Epithelial cell of esophagus (primary cell): ENCODE results near the gene IDUA.

ENCODE experiments used
- DNase-seq: peaks from one replicate; pipeline ENCODE4 v3.0.0; 2010; ENCODE audit warnings: low read depth
- H3K4me3 ChIP-seq: 2 replicates; pipeline ENCODE4 v1.5.1; 2011; ENCODE audit warnings: mild to moderate bottlenecking, low read length, control low read depth
- TF ChIP-seq, protein P1 (sequence below): IDR thresholded peaks from 2 replicates; pipeline ENCODE4 v1.5.1; 2011; ENCODE audit warnings: low read depth, mild to moderate bottlenecking, low read length, control low read depth, inconsistent platforms; ENCODE audit not compliant: insufficient read depth; ENCODE audit errors: missing control alignments

The IDUA gene

DNA sequence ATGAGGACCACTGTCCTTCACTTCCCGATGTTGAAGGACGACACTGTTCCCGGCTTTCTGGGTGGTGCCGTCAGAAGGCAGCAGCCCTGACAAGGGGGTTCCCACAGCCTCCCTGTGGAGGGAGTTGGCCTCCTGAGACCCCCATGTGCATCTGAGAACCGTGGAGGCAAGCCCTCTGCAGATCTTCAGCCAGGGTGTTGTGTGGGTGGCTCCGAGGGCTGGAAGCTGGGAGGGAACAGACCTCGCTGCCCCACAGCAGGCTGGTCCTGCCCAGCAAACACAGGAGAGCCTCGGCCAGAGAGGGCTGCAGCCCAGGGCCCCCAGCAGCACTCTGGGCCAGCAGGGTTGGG, 29.6 kb upstream of the IDUA start:
- H3K4me3 ChIP-seq = no peak overlapping the region
- DNase-seq = no peak
- TF ChIP-seq, protein P1, sequence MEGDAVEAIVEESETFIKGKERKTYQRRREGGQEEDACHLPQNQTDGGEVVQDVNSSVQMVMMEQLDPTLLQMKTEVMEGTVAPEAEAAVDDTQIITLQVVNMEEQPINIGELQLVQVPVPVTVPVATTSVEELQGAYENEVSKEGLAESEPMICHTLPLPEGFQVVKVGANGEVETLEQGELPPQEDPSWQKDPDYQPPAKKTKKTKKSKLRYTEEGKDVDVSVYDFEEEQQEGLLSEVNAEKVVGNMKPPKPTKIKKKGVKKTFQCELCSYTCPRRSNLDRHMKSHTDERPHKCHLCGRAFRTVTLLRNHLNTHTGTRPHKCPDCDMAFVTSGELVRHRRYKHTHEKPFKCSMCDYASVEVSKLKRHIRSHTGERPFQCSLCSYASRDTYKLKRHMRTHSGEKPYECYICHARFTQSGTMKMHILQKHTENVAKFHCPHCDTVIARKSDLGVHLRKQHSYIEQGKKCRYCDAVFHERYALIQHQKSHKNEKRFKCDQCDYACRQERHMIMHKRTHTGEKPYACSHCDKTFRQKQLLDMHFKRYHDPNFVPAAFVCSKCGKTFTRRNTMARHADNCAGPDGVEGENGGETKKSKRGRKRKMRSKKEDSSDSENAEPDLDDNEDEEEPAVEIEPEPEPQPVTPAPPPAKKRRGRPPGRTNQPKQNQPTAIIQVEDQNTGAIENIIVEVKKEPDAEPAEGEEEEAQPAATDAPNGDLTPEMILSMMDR = no peak

DNA sequence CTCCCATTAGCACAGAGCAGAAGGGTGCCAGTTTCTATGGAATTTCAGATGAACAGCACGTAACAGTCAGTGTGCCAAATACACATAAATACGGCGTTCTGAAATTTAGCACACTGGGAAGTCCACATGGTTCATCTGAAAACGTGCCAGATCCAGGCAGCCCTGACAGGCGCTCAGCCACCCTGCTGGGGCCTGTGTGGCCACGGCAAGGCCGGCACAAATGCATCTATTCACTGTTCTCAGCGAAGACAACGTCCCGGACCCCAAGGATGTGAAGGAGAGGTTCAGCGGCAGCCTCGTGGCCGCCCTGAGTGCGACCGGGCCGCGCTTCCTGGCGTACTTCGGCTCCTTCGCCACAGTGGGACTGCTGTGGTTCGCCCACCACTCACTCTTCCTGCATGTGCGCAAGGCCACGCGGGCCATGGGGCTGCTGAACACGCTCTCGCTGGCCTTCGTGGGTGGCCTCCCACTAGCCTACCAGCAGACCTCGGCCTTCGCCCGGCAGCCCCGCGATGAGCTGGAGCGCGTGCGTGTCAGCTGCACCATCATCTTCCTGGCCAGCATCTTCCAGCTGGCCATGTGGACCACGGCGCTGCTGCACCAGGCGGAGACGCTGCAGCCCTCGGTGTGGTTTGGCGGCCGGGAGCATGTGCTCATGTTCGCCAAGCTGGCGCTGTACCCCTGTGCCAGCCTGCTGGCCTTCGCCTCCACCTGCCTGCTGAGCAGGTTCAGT, 29.1 kb upstream of the IDUA start:
- H3K4me3 ChIP-seq = no peak overlapping the region
- TF ChIP-seq, protein P1 = no peak
- no peak for DNase-seq

DNA sequence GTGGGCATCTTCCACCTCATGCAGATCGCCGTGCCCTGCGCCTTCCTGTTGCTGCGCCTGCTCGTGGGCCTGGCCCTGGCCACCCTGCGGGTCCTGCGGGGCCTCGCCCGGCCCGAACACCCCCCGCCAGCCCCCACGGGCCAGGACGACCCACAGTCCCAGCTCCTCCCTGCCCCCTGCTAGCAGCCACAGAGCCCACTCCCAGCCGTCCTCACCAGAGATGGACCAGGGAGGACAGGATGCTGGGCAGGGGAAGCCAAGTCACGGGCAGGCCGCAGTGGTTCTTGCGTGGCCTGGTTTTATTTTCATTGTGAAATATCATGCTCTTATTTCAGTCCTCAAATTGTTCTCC, 28.6 kb upstream of the IDUA start:
- DNase-seq = no peak
- H3K4me3 ChIP-seq = no peak overlapping the region

DNA sequence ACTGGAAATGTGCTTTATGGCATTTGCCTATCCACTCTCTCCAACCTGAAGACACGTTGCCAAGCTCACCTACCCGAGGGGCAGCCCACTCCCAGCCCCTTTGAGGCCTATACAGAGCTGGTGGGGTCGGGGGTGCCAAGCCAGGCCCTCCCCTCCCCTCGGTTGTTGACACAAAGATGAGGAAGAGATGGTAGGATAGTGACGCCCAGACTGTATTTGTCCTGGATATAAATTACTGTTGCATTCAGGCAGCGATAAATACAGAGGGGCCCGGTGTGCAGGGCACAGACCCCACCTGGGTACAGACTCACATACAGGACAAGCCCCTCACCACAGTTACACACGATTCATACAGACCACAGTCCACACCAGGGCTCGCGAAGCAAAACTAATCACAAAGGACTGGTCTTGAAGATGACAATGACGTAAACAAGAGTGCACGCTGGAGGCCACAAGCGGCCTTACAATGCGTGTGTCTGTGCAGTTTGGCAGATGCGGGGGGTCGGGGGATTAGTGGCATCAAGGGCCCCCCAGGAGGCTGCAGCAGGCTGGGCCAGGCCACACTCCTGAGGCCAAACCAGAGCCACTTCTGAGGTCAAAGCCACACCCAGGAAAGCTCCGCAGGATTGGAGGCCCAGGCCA, 28.0 kb upstream of the IDUA start:
- TF ChIP-seq, protein P1 = no peak
- no peak for DNase-seq
- H3K4me3 ChIP-seq = no peak overlapping the region

More for the DNA sequence above, 28.6 kb upstream of the IDUA start:
- TF ChIP-seq, protein P1 = no peak

DNA sequence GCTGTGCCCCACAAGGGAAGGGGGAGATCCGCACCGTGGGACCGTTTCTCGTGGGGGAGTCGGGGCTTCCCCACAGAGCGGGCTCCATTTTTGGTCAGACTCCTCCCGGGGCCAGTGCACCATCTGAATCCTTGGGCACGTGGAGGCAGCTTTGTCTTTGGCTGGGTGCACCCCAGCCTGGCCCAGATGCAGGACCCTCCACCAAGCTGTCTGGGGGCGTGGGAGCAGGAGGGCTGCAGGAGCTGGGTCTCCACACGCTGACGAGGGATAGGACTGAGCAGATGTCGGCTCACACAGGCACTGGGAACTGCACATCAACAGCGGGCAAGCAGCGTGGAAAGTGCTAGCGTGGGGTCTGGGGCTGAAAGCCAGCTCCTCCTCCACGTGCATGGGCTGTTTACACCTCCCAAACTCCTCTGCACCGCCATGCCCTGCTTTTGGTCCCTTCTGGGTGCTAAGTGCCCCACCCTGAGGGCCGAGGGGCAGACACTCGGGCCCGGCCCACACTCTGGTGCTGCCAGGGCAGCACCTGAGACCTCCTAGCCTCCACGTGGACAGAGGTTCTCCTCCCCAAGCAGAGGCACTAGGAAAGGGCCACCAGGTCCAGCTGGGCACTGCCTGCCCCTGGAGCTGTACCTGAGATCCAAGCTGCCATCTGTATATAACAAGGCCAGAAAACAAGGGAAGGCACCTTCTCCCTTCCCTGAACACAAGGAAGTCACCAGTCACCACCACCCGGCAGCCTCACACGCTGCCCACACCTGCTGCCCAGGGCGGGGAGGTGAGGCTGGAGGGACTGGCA, 27.3 kb upstream of the IDUA start:
- TF ChIP-seq, protein P1 = no peak
- H3K4me3 ChIP-seq = no peak overlapping the region
- DNase-seq = no peak

DNA sequence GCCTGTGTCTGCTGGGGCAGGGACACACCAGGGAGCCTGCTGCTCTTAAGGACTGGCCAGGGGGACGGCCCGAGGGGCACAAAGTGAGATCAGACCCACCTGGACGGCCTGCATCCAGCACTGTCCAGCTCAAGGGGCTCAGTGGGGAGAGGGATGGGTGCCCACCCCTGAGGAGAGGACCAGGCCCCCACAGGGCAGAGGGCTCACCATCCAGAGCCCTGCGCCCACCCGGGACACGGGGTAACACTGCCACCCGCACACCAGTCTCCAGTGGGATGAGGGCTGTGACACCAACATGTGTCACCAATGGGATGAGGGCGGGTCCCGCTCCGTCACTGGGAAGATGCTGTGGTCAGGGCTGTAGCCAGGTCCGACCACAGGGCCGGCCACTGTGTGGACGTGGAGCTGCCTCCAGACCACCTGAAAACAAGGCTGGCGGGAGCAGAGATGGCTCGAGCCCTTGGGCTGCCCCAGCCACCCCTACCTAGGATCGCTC, 26.7 kb upstream of the IDUA start:
- H3K4me3 ChIP-seq = no peak overlapping the region
- TF ChIP-seq, protein P1 = no peak
- DNase-seq = no peak
